ENCODE results near the gene CFAP161.

CFAP161 gene

GRCh38 chr15:81091889-81092558 lies 42.0 kb upstream of the CFAP161 start (continued):
- TF ChIP-seq, protein P1, sequence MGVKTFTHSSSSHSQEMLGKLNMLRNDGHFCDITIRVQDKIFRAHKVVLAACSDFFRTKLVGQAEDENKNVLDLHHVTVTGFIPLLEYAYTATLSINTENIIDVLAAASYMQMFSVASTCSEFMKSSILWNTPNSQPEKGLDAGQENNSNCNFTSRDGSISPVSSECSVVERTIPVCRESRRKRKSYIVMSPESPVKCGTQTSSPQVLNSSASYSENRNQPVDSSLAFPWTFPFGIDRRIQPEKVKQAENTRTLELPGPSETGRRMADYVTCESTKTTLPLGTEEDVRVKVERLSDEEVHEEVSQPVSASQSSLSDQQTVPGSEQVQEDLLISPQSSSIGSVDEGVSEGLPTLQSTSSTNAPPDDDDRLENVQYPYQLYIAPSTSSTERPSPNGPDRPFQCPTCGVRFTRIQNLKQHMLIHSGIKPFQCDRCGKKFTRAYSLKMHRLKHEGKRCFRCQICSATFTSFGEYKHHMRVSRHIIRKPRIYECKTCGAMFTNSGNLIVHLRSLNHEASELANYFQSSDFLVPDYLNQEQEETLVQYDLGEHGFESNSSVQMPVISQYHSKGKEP (tag by site-specific recombination; IDR thresholded peaks at IDR 0.05): 0 out of 2 replicates have a peak, but pooled peaks have one; percentile 43
- peak; percentile 61; the same call in 1 of the 2 replicates for TF ChIP-seq INSM2 (tag by site-specific recombination; IDR thresholded peaks at IDR 0.05)
- TF ChIP-seq ZNF660 (tag by site-specific recombination; IDR thresholded peaks at IDR 0.05): peak; percentile 88
- no peak for TF ChIP-seq ZNF266 (tag by site-specific recombination; IDR thresholded peaks at IDR 0.05; ENCODE audit: low read depth)
- peak; percentile 26; the same call in 1 of the 2 replicates for TF ChIP-seq ZNF398 (tag by site-specific recombination; IDR thresholded peaks at IDR 0.05)
- no peak for TF ChIP-seq ZFP41 (tag by site-specific recombination; IDR thresholded peaks at IDR 0.05; ENCODE audit: borderline replicate concordance)
- peak; percentile 93 for TF ChIP-seq ZBTB17 (tag by site-specific recombination; IDR thresholded peaks at IDR 0.05)
- TF ChIP-seq ZNF157 (tag by site-specific recombination; IDR thresholded peaks at IDR 0.05): no peak
- no peak for TF ChIP-seq MYNN (tag by site-specific recombination; IDR thresholded peaks at IDR 0.05; ENCODE audit: borderline replicate concordance)
- no peak for TF ChIP-seq OVOL3 (tag by site-specific recombination; IDR thresholded peaks at IDR 0.05)
- TF ChIP-seq ZSCAN30 (tag by site-specific recombination; IDR thresholded peaks at IDR 0.05): no peak
- no peak for TF ChIP-seq ZNF174 (tag by site-specific recombination; IDR thresholded peaks at IDR 0.05)
- TF ChIP-seq ZNF600 (tag by site-specific recombination; IDR thresholded peaks at IDR 0.05): peak; percentile 90
- TF ChIP-seq ZNF23 (tag by site-specific recombination; IDR thresholded peaks at IDR 0.05; ENCODE audit: borderline replicate concordance): no peak
- TF ChIP-seq ZNF366 (tag by site-specific recombination; conservative IDR thresholded peaks at IDR 0.05): peak; percentile 92
- peak; percentile 28; the same call in 1 of the 2 replicates for TF ChIP-seq SCRT2 (tag by site-specific recombination; IDR thresholded peaks at IDR 0.05)

DNA sequence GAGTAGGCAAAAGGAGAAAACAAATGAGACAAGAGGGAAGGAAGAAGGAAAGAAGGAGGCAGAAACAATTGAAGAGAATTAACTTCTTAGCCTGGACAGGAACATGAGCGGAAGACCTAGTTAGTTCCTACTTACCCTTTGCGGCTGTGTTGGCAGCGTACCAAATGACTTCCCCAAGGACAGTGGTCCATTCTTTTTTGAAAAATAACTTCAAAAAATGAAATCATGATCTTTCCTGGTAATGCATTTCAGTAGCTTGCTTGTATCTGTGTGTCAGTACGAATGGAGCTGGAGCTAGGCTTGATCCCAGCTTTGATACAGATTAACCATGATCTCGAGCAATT lies 41.5 kb upstream of the CFAP161 start:
- H3K9me3 ChIP-seq (ENCODE audit: control insufficient read depth, insufficient read depth, low read depth, low read length): no peaks in the 10 kb centered on the region
- ChIA-PET CTCF (interaction anchor here (0.6 to 2.5 kb wide), 10 partner anchors 11 to 637 kb away, joined by 3 to 31 read pairs (median 4); no protein-coding TSS in a partner anchor), POLR2A (interaction anchor here (1.3 kb wide), 1 partner anchor 91 kb away, joined by 6 read pairs; the partner anchor contains the start of gene TLNRD1)
- no peak overlapping the region for H3K4me3 ChIP-seq (ENCODE audit: low read depth, low read length)
- no peaks in the 10 kb centered on the region for H3K36me3 ChIP-seq (ENCODE audit: control insufficient read depth in 2 of 2, insufficient read depth in 1 of 2, low read length in 2 of 2)
- H3K27ac ChIP-seq (ENCODE audit: extremely low read depth, low read depth, low read length): peak overlapping the region; percentile 21; the same call in 1 of the 2 replicates
- peaks cover 4% of the 10 kb centered on the region; the same call in 1 of the 2 replicates for H3K4me1 ChIP-seq (ENCODE audit: control insufficient read depth, insufficient read depth, low read length)
- TF ChIP-seq ZNF266 (tag by site-specific recombination; IDR thresholded peaks at IDR 0.05; ENCODE audit: low read depth) (no peak), GLIS2 (tag by site-specific recombination; IDR thresholded peaks at IDR 0.05) (no peak), ZNF335 (tag by site-specific recombination; conservative IDR thresholded peaks at IDR 0.05) (0 out of 2 replicates have a peak, but pooled peaks have one; percentile 26), ZNF394 (tag by site-specific recombination; IDR thresholded peaks at IDR 0.05; ENCODE audit: borderline replicate concordance) (0 out of 2 replicates have a peak, but pooled peaks have one; percentile 3)

Measured in HEK293 (cell line).